NCI-H2196 treated with DMSO at 0.1 percent for 48 hours (cell line): ENCODE measurements around the gene MCU.
"Not testable (repeated sequence)": the region's sequence is repeated elsewhere in the genome, so short reads cannot be mapped to it uniquely, and the experiment has no call there.

Source experiments
- DNase-seq: peaks from one replicate; lab custom pipeline; 2025; ENCODE audit not compliant: unreplicated experiment; lab: John Stamatoyannopoulos, UW

Gene MCU

GRCh38 chr10:72686430-72686829, 5.5 kb upstream of the MCU start:
- not testable (repeated sequence) for DNase-seq

GRCh38 chr10:72687035-72687434, 4.9 kb upstream of the MCU start:
- DNase-seq: no peak

DNA sequence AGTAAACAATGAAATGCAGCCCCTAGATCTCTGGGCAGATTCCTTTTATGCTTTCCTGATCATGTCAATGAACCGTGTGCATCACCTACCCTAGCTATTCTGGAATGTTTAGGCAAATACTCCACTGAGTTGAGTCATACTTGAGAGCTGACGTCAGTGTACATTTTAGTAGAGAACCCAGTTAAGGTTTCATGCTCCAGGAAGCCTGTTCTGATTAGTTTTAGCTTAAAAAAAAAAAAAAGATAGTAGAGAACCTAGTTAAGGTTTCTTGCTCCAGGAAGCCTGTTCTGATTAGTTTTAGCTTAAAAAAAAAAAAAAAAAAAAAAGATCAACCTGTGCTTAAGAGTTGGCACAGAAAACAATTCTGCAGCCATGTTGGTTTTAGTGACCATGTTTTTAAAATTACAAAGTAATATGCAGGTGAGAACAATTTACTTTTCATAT, 3.7 kb upstream of the MCU start:
- DNase-seq: no peak

GRCh38 chr10:72689660-72690059, 2.3 kb upstream of the MCU start:
- no peak for DNase-seq

DNA sequence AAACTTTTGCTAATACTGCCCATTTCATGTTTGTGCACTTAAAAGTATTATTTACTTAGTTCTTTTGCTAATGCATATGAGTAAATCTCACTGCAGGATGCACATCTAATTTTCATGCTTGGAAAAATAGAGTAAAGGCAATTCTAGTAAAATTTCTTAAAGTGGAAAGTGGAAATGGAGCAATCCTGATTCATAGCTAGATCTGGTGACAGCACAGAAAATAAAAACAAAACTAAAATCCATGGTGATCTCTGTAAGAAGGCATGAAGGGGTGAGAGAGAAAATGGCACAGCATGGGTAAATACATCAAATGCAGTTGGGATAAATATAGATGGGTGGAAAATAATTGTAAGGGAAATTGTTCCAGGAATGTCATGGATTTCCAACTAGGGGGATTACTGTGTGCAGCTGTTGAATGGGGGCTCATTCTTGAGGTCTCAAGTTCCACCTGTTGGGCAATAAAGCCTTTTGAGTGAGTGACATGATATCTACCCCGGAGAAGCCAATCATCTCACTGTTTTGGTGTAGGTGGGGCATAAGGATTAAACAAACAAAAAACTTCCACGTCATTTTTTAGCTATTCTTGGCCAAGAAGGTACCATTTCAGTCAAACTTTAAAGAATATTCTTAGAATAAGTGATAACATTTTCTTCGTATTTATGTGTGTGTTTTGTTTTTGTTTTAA, 1.7 kb upstream of the MCU start:
- no peak for DNase-seq

GRCh38 chr10:72691470-72691862, 477 bp upstream of the MCU start:
- DNase-seq: no peak

GRCh38 chr10:72692744-72692993, 726 bp downstream of the MCU start:
- no peak for DNase-seq

DNA sequence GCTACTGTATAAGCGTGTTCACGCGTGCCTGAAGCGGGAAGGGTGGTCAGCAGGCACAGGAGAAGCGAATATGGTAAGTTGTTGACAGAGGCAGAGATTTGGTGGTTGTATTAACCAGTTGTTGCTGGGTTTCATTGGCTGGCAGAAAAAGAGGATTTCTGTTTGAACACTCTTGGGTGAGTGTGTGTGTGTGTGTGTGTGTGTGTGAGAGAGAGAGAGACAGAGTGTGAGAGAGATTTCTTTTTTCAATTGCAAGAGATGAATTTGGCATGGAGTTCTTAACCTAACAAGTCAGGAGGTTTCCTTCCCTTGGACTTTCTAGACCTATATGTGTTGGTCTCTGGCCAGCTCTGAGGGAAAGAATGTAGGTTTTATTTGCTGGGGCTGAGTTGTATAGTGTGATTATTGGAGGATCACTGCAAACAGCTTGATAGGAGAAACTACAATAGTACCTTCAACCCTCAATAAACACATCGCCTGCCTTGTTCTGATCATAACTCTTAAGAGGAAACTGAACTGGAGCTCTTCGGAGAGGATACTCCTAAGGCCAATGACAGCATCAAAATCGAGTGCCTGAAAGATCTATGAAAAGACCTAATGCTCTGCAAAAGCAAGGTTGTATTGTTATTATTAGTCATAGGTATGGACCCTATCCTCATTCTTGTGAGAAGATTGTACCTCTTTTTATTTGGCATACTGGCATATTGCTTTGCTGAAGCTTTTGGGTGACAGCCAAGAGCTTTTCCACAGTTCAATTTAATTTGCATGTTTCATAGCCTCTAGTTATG, 1.2 kb downstream of the MCU start:
- no peak for DNase-seq

- no peak for DNase-seq
Measured at GRCh38 chr10:72694476-72695369, 2.8 kb downstream of the MCU start.

DNA sequence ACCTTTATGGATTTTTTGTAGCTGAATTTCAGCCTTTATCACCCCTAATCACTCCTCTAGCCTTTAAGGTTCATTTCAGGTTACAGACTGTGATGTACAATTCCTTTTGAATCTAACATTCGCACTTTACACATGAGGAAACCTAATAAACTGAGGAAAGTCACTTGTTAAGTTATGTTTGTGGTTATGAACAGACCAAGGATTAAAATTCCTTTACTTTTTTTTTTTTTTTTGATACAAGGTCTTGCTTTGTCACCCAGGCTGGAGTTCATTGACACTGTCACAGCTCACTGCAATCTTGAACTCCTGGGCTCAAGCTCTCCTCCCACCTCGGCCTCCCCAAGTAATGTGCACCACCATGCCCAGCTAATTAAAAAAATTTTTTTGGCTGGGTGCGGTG, 3.6 kb downstream of the MCU start:
- DNase-seq: no peak

DNA sequence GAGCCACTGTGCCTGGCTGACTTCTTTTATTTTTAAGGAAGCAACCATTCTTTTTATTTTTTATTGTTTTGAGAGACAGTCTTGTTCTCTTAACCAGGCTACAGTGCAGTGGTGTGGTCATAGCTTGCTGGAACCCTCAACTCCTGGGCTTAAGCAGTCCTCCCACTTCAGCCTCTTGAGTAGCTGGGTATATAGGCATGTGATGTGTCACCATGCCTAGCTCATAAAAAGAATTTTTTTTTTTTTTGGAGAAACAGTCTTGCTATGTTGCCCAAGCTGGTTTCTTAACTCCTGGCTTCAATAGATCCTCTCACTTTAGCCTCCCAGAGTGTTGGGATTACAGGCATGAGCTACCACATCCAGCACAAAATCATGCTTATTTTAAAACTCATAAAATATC, 5.8 kb downstream of the MCU start:
- no peak for DNase-seq

- not testable (repeated sequence) for DNase-seq
Measured at GRCh38 chr10:72702465-72702864, 10.5 kb downstream of the MCU start.

- DNase-seq: no peak
Measured at GRCh38 chr10:72702868-72703581, 11.1 kb downstream of the MCU start.

- DNase-seq: no peak
Measured at GRCh38 chr10:72704117-72704516, 12.2 kb downstream of the MCU start.

GRCh38 chr10:72709041-72709440, 17.1 kb downstream of the MCU start:
- DNase-seq: no peak

GRCh38 chr10:72712136-72712535, 20.2 kb downstream of the MCU start:
- no peak for DNase-seq

GRCh38 chr10:72719941-72720592, 28.1 kb downstream of the MCU start:
- no peak for DNase-seq

GRCh38 chr10:72720814-72721660, 29.1 kb downstream of the MCU start:
- DNase-seq: no peak

DNA sequence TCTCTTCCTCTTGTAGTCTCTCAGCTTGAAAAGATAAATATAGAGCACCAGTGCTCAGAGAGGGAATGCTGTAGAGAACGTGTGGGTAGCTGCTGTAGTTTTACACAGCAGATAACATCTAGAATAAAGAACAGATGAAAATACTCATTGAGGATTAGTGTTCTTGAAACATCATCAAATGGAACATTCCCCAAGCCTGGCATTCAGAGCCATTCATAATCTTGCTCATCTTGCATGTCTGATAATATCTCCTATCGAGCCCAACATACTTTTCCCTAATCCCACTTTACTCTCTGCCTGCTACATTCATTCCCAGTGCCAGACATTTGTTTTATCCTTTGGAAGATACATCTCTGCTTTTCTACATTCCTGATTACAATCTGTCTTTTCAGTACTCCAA, 35.2 kb downstream of the MCU start:
- DNase-seq: no peak

DNA sequence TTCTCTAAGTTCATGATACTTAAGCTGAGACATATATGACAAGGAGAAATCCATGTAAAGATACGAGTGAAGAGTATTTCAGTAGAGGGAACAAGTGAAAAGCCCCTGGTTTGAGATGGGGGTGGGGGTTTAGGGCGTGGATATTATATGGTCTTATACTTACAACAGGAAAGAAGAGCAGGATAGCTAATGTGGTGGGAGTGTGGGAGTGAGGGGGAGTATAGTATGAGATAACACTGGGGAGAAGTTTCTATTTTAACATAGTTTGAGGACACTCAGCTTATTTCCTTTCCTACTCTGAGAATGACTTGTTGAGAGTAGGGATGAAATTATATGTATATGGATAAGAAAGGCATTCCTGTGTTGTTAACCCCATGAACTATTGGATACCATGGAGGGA, 36.5 kb downstream of the MCU start:
- DNase-seq: no peak
